CD4-positive, CD25-positive, alpha-beta regulatory T cell (primary cell): ENCODE results near the gene ULK3. TPM values are rescaled to one million over a fixed set of nuclear protein-coding genes. Genes with fewer than 3 reads are reported as not detected.

ENCODE experiments used
- ATAC-seq, 2 donors: fragments of 150-1000 bp; cut with Tn5 transposase; one replicate each; pipeline ENCODE4 v1.10.0; 2021; ENCODE audit warnings: low read depth in 2 of 2, moderate number of reproducible peaks in 2 of 2, moderate library complexity in 1 of 2
- DNase-seq, 3 donors: peaks; one replicate each; pipeline versions ENCODE4 v3.0.0 to v3.0.0-alpha.2; 2012 to 2022; ENCODE audit warnings: mixed read lengths in 1 of 3
- H3K27ac ChIP-seq: one replicate; pipeline ENCODE4 v1.7.0; 2013; ENCODE audit warnings: mild to moderate bottlenecking, low read length; ENCODE audit not compliant: insufficient read depth, poor library complexity, severe bottlenecking
- H3K27me3 ChIP-seq: one replicate; pipeline ENCODE4 v1.7.0; 2013; ENCODE audit warnings: low read length; ENCODE audit not compliant: control insufficient read depth, insufficient read depth
- H3K36me3 ChIP-seq: one replicate; pipeline ENCODE4 v1.7.0; 2013; ENCODE audit warnings: mild to moderate bottlenecking, low read length, moderate library complexity; ENCODE audit not compliant: control insufficient read depth, insufficient read depth
- H3K4me1 ChIP-seq: 2 replicates; pipeline ENCODE4 v1.7.0; 2013; ENCODE audit warnings: mild to moderate bottlenecking, low read length; ENCODE audit not compliant: insufficient read depth, control insufficient read depth, poor library complexity, severe bottlenecking
- H3K4me3 ChIP-seq: one replicate; pipeline ENCODE4 v1.7.0; 2013; ENCODE audit warnings: low read depth, mild to moderate bottlenecking, low read length, moderate library complexity
- H3K9me3 ChIP-seq, 2 experiments: 1 replicate in 1 of 2; 2 replicates in 1 of 2; pipeline ENCODE4 v1.7.0; 2013; ENCODE audit warnings: low read length in 2 of 2, mild to moderate bottlenecking in 1 of 2, moderate library complexity in 1 of 2; ENCODE audit not compliant: control insufficient read depth in 2 of 2
- H3K27ac Mint-ChIP-seq, 3 donors: one replicate each; pipeline ENCODE4 v1.8.0; 2020 to 2022; ENCODE audit warnings: mild to moderate bottlenecking in 3 of 3, mixed read lengths in 3 of 3, moderate library complexity in 2 of 3
- H3K27me3 Mint-ChIP-seq: one replicate; pipeline ENCODE4 v1.8.0; 2022; ENCODE audit warnings: mild to moderate bottlenecking, mixed read lengths
- H3K36me3 Mint-ChIP-seq: one replicate; pipeline ENCODE4 v1.8.0; 2020; ENCODE audit warnings: mixed read lengths
- H3K4me1 Mint-ChIP-seq, 4 donors: one replicate each; pipeline ENCODE4 v1.8.0; 2020 to 2022; ENCODE audit warnings: mixed read lengths in 4 of 4, mild to moderate bottlenecking in 1 of 4
- H3K4me3 Mint-ChIP-seq, 4 donors: one replicate each; pipeline ENCODE4 v1.8.0; 2020 to 2022; ENCODE audit warnings: mild to moderate bottlenecking in 4 of 4, mixed read lengths in 4 of 4, moderate library complexity in 3 of 4
- H3K9me3 Mint-ChIP-seq, 7 donors: one replicate each; pipeline ENCODE4 v1.8.0; 2020 to 2022; ENCODE audit warnings: mixed read lengths in 7 of 7, mild to moderate bottlenecking in 3 of 7, moderate library complexity in 2 of 7
- polyA plus RNA-seq, 4 donors: library from polyadenylated mRNA; unstranded; fragments of 300-500 nt; fragmentation: Illumina TruSeq; gene quantifications; one replicate each; pipeline ENCODE4 v1.2.3, GENCODE V29; 2021
- total RNA-seq: library from RNA; stranded (reverse); gene quantifications from one replicate; pipeline ENCODE4 v1.2.3, GENCODE V29; 2022

Gene ULK3
- total and polyA plus RNA-seq, 5 donors from 2014 or later: 22.5 to 54.4 (median 35.2) TPM

DNA sequence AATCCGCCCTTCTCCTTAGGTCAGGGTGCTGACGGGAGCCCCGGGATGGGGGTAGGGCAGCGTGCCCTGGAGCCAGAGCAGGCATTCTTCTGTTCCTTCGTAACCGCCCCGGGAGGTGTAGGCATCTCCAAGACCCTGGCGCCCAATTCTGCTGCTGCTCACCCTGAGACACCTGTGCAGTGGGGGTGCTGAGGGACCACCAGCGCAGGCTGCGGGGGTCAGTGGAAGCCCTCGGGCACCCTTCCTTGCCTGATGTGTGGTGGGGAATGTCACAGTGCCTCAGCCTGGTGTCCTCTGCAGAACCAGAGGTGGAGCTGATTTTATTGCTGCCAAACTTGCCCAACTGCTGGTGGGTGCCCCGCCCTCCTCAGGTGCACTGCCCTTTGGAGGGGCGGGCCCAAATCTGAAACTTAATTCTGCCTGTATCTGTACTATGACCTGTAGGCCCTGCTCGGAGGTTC, 53.8 kb downstream of the ULK3 start:
- Mint-ChIP-seq H3K4me1 (peaks cover 12 to 94% (median 56%) of the 10 kb centered on the region in 4 donors), H3K36me3 (peaks cover 20% of the 10 kb centered on the region), H3K27ac (peak overlapping the region; percentile 97 to 100 (median 99)), H3K9me3 (no peaks in the 10 kb centered on the region), H3K4me3 (peak overlapping the region; percentile 89 to 98 (median 94)), H3K27me3 (peaks cover 9% of the 10 kb centered on the region)
- Histone ChIP-seq H3K4me3 (peak overlapping the region; percentile 85), H3K4me1 (peaks cover 100% of the 10 kb centered on the region), H3K36me3 (no peaks in the 10 kb centered on the region), H3K27me3 (no peaks in the 10 kb centered on the region), H3K27ac (peak overlapping the region; percentile 95), H3K9me3 (no peaks in the 10 kb centered on the region)
- DNase-seq (peak in 1 of 3 donors; percentile 79), ATAC-seq (no peak)

DNA sequence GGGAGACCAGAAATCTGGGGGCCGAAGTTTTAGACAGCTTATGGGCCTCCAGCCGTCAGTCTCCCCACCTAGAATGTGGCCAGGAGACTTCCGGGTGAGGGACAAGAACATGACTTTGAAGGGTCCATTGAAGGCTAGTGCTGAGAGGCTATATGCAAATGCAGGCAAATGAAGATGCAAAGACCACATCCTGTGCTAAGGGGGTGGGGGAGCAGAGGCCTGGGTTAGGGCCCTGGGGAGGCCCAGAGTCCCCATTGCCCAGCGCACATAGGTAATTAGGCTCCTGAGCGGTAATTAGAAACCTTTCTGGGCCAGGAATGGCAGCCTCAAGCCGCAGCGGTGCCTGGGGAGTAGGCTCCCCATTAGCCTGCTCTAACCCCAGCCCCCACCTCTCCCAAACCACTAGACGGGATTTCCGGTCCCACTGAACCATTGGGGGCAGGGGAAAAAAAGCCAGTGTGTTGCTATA, 54.2 kb downstream of the ULK3 start:
- H3K9me3 ChIP-seq: no peaks in the 10 kb centered on the region
- peaks cover 12 to 94% (median 55%) of the 10 kb centered on the region in 4 donors for H3K4me1 Mint-ChIP-seq
- H3K4me3 ChIP-seq: peak overlapping the region; percentile 85
- DNase-seq: peak; percentile 55 to 89 (median 77)
- peaks cover 100% of the 10 kb centered on the region for H3K4me1 ChIP-seq
- H3K27me3 ChIP-seq: no peaks in the 10 kb centered on the region
- H3K27me3 Mint-ChIP-seq: peaks cover 9% of the 10 kb centered on the region
- peak overlapping the region; percentile 89 to 98 (median 94) for H3K4me3 Mint-ChIP-seq
- H3K27ac Mint-ChIP-seq: peak overlapping the region; percentile 97 to 100 (median 99)
- no peaks in the 10 kb centered on the region for H3K9me3 Mint-ChIP-seq
- peak; percentile 22 to 32 for ATAC-seq
- H3K27ac ChIP-seq: peak overlapping the region; percentile 95
- H3K36me3 ChIP-seq: no peaks in the 10 kb centered on the region
- peaks cover 20% of the 10 kb centered on the region for H3K36me3 Mint-ChIP-seq

DNA sequence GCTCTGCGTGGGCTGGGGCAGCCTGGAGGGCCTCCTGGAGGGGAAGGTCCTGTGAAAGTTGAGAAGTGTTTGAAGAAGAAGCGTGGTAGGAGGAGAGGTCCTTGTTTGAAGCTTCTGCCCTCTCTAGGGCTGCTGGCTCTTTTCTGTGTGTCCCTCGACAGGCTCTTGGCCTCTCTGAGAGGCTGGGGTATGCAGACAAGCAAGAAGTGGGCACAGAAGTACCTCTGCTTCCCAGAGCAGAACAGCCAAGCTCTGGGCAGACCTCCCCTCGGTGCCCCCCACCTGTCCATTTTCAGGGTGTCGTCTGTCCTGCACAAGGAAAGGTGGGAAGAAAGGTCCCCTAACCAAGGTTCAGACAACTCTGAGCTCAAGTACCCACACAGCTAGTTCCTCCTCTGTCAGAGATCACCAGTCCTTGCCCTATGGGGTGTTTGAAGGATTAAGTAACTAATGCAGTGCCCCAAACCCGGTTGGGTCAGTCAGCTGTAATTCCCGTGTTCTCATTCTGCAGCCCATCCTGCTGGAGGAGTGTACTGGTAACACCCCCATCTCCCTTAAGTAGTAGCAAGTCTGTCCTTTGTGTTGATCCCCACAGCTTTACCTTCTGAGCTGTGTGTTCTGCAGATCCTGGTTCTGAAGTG, 54.8 kb downstream of the ULK3 start:
- Mint-ChIP-seq H3K27ac (peak overlapping the region; percentile 97 to 100 (median 99)), H3K9me3 (no peaks in the 10 kb centered on the region), H3K4me1 (peaks cover 12 to 89% (median 51%) of the 10 kb centered on the region in 4 donors), H3K36me3 (peaks cover 20% of the 10 kb centered on the region), H3K27me3 (peaks cover 9% of the 10 kb centered on the region), H3K4me3 (peak overlapping the region; percentile 89 to 98 (median 94))
- H3K27ac ChIP-seq: peak overlapping the region; percentile 95
- DNase-seq (no peak), ATAC-seq (no peak)
- H3K4me3 ChIP-seq: peak overlapping the region; percentile 85
- no peaks in the 10 kb centered on the region for H3K9me3 ChIP-seq
- H3K27me3 ChIP-seq: no peaks in the 10 kb centered on the region
- H3K36me3 ChIP-seq: no peaks in the 10 kb centered on the region
- H3K4me1 ChIP-seq: peaks cover 100% of the 10 kb centered on the region

DNA sequence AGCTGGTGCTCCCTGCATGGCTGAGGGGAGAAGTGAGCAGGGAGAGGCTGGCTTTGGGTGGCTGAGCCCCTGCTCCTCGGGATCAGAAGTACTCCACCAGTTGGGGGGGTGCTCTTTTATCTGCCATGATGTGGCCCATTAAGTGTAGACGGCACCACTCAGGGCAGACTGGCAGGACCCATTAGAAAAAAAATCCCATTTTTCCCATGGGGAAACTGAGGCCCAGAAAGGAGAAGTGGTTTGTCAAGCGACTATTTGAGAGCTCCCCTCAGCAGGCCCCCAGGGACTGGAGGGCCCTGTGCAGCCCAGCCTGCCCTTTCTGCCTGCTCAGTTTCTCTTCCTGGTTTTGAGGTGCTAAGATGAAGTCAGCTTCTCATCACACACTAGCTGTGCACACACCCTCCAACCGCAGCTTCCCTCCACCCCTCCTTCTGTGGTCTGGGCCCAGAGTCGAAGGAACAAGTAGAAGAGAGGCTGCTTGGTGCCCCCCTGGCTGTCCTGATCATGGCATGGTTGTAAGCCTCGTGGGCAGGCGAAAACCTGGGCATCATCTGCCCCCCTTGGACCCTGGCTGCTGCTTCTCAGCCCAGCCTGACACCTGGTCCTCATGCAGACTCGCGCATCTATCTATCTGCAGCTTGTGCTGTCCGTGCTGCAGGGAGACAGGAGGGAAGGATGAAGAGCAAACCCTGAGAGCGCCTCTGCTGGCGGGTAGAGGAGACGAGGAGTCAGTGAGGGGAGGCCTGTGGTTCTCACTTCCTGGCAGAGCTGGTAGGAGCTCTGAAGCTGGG, 55.5 kb downstream of the ULK3 start:
- peak overlapping the region; percentile 89 to 98 (median 94) for H3K4me3 Mint-ChIP-seq
- Histone ChIP-seq H3K36me3 (no peaks in the 10 kb centered on the region), H3K4me3 (peak overlapping the region; percentile 85), H3K4me1 (peaks cover 97% of the 10 kb centered on the region), H3K9me3 (no peaks in the 10 kb centered on the region), H3K27ac (peak overlapping the region; percentile 95), H3K27me3 (no peaks in the 10 kb centered on the region)
- H3K4me1 Mint-ChIP-seq: peaks cover 12 to 82% (median 47%) of the 10 kb centered on the region in 4 donors
- ATAC-seq: peak; percentile 79 to 81
- DNase-seq: peak; percentile 88 to 96 (median 96)
- H3K9me3 Mint-ChIP-seq: no peaks in the 10 kb centered on the region
- peaks cover 20% of the 10 kb centered on the region for H3K36me3 Mint-ChIP-seq
- peak overlapping the region; percentile 97 to 100 (median 99) for H3K27ac Mint-ChIP-seq
- peaks cover 9% of the 10 kb centered on the region for H3K27me3 Mint-ChIP-seq

- no peak for ATAC-seq
- Histone ChIP-seq H3K27me3 (no peaks in the 10 kb centered on the region), H3K9me3 (no peaks in the 10 kb centered on the region), H3K27ac (peak overlapping the region; percentile 95), H3K4me3 (peak overlapping the region; percentile 85), H3K4me1 (peaks cover 90% of the 10 kb centered on the region), H3K36me3 (no peaks in the 10 kb centered on the region)
- H3K36me3 Mint-ChIP-seq: peaks cover 15% of the 10 kb centered on the region
- H3K27ac Mint-ChIP-seq: peak overlapping the region; percentile 97 to 100 (median 99)
- peaks cover 9% of the 10 kb centered on the region for H3K27me3 Mint-ChIP-seq
- peaks cover 7 to 74% (median 40%) of the 10 kb centered on the region in 4 donors for H3K4me1 Mint-ChIP-seq
- DNase-seq: peak in 1 of 3 donors; percentile 70
- no peaks in the 10 kb centered on the region for H3K9me3 Mint-ChIP-seq
- H3K4me3 Mint-ChIP-seq: peak overlapping the region; percentile 89 to 98 (median 94)
Observed at GRCh38 chr15:74786551-74787165, 56.3 kb downstream of the ULK3 start.

Other genes with a start within 250 kb of the ULK3 start
- gene CLK3, start 227.3 kb downstream of the ULK3 start, total RNA-seq: 289 TPM
- gene CLK3, start 227.3 kb downstream of the ULK3 start, polyA plus RNA-seq: 10 to 100 TPM; 58.4 to 79.7 (median 75.0) TPM
- gene EDC3, start 147.1 kb downstream of the ULK3 start, total RNA-seq: 22.3 TPM
- 10 to 100 TPM; 22.2 to 30.2 (median 26.8) TPM for gene EDC3, start 147.1 kb downstream of the ULK3 start, polyA plus RNA-seq
- not detected for gene CYP1A1, start 117.6 kb downstream of the ULK3 start, total RNA-seq
- not detected for gene CYP1A1, start 117.6 kb downstream of the ULK3 start, polyA plus RNA-seq
- not detected for gene CYP1A2, start 94.3 kb downstream of the ULK3 start, total RNA-seq
- not detected for gene CYP1A2, start 94.3 kb downstream of the ULK3 start, polyA plus RNA-seq
- 257 TPM for gene CSK, start 61.1 kb downstream of the ULK3 start, total RNA-seq
- gene CSK, start 61.1 kb downstream of the ULK3 start, polyA plus RNA-seq: 100 to 1,000 TPM; 131 to 151 (median 141) TPM
- not detected for gene LMAN1L, start 30.3 kb downstream of the ULK3 start, total RNA-seq
- gene LMAN1L, start 30.3 kb downstream of the ULK3 start, polyA plus RNA-seq: not detected
- gene CPLX3, start 16.5 kb downstream of the ULK3 start, total RNA-seq: 0.35 TPM
- not detected for gene CPLX3, start 16.5 kb downstream of the ULK3 start, polyA plus RNA-seq
- 107 TPM for gene SCAMP2, start 30.2 kb upstream of the ULK3 start, total RNA-seq
- 100 to 1,000 TPM; 145 to 194 (median 159) TPM for gene SCAMP2, start 30.2 kb upstream of the ULK3 start, polyA plus RNA-seq
- gene MPI, start 46.9 kb upstream of the ULK3 start, total RNA-seq: 49.6 TPM
- gene MPI, start 46.9 kb upstream of the ULK3 start, polyA plus RNA-seq: 100 to 1,000 TPM in 2 of 4 donors, 10 to 100 TPM in 2; 77.2 to 108 (median 100.0) TPM
- gene FAM219B, start 63.7 kb upstream of the ULK3 start, total RNA-seq: 79.7 TPM
- 10 to 100 TPM; 22.0 to 26.9 (median 24.8) TPM for gene FAM219B, start 63.7 kb upstream of the ULK3 start, polyA plus RNA-seq
- 91.8 TPM for gene COX5A, start 94.9 kb upstream of the ULK3 start, total RNA-seq
- 100 to 1,000 TPM; 383 to 512 (median 449) TPM for gene COX5A, start 94.9 kb upstream of the ULK3 start, polyA plus RNA-seq
- gene RPP25, start 113.6 kb upstream of the ULK3 start, total RNA-seq: 0.54 TPM
- gene RPP25, start 113.6 kb upstream of the ULK3 start, polyA plus RNA-seq: 1 to 10 TPM; 1.6 to 4.6 (median 2.8) TPM
- 1.3 TPM for gene SCAMP5, start 152.4 kb upstream of the ULK3 start, total RNA-seq
- gene SCAMP5, start 152.4 kb upstream of the ULK3 start, polyA plus RNA-seq: under 1 TPM in 2 of 4 donors, not detected in 2; 0.20 to 0.25 TPM
- gene PPCDC, start 180.4 kb upstream of the ULK3 start, total RNA-seq: 11.0 TPM
- 10 to 100 TPM; 12.3 to 15.5 (median 12.8) TPM for gene PPCDC, start 180.4 kb upstream of the ULK3 start, polyA plus RNA-seq